Cardiac fibroblast (primary cell): Measurements from ENCODE around the gene ZCWPW1.

ENCODE experiments used
- DNase-seq, 2 donors: peaks; one replicate each; pipeline versions ENCODE4 v3.0.0 to v3.0.0-alpha.2; 2010; ENCODE audit warnings: low read depth in 2 of 2
- H3K4me3 ChIP-seq, 2 donors: replicated peaks in 1 of 2; 1 replicate in 1 of 2; 2 replicates in 1 of 2; pipeline ENCODE4 v1.5.1; 2011; ENCODE audit warnings: low read depth in 2 of 2, low read length in 2 of 2, mild to moderate bottlenecking in 2 of 2, moderate library complexity in 1 of 2
- TF ChIP-seq, protein P1 (sequence below): IDR thresholded peaks from one replicate; pipeline ENCODE4 v1.5.1; 2011; ENCODE audit warnings: low read depth, mild to moderate bottlenecking, low read length, inconsistent platforms

ZCWPW1 gene

DNA sequence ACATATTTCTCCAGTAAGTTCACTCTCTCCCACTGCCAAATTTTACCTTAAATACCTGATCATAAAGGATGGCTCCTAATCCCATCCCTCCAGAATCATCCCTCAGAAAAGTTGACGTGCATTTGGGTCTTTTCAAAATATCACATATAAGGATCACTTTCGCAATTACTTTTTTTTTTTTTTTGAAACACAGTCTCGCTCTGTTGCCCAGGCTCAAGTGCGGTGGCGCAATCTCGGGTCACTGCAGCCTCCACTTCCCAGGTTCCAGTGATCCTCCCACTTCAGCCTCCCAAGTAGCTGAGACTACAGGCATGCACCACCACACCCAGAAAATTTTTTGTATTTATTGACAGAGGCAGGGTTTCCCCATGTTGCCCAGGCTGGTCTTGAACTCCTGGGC, 17.4 kb downstream of the ZCWPW1 start:
- DNase-seq: no peak
- H3K4me3 ChIP-seq: no peak overlapping the region
- TF ChIP-seq, protein P1, sequence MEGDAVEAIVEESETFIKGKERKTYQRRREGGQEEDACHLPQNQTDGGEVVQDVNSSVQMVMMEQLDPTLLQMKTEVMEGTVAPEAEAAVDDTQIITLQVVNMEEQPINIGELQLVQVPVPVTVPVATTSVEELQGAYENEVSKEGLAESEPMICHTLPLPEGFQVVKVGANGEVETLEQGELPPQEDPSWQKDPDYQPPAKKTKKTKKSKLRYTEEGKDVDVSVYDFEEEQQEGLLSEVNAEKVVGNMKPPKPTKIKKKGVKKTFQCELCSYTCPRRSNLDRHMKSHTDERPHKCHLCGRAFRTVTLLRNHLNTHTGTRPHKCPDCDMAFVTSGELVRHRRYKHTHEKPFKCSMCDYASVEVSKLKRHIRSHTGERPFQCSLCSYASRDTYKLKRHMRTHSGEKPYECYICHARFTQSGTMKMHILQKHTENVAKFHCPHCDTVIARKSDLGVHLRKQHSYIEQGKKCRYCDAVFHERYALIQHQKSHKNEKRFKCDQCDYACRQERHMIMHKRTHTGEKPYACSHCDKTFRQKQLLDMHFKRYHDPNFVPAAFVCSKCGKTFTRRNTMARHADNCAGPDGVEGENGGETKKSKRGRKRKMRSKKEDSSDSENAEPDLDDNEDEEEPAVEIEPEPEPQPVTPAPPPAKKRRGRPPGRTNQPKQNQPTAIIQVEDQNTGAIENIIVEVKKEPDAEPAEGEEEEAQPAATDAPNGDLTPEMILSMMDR: no peak

DNA sequence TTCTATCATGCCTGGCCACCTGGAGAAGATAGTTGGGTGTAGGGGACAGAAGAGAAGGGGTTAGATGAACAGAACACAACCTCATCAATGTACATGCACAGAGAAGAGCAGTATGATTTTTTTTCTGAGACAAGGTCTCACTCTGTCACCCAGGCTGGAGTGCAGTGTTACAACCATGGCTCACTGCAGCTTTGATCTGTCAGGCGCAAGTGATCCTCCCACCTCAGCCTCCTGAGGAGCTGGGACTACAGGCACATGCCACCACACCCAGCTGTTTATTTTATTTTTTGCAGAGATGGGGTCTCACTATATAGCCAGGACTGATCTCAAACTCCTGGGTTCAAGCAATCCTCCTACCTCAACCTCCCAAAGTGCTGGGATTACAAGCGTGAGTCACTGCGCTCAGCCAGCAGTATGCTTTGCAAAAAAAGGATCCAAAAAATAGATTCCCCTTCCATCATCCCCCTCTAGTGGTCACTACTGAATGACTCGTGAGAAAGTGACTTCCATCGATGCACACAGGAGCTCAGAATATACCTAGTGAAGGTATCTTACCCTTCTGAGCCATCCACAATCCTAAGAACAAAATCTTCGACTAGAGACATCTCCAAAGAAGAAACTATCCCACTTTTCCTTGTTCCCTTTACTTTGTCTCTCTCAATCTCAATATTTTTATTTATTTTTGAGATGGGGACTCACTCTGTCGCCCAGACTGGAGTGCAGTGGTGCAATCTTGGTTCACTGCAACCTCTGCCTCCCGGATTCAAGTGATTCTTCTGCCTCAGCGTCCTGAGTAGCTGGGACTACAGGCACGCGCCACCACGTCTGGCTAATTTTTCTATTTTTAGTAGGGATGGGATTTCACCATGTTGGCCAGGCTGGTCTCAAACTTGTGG, 21.0 kb downstream of the ZCWPW1 start:
- TF ChIP-seq, protein P1: peak; percentile 67
- peak; percentile 86 to 89 for DNase-seq
- no peak overlapping the region for H3K4me3 ChIP-seq

DNA sequence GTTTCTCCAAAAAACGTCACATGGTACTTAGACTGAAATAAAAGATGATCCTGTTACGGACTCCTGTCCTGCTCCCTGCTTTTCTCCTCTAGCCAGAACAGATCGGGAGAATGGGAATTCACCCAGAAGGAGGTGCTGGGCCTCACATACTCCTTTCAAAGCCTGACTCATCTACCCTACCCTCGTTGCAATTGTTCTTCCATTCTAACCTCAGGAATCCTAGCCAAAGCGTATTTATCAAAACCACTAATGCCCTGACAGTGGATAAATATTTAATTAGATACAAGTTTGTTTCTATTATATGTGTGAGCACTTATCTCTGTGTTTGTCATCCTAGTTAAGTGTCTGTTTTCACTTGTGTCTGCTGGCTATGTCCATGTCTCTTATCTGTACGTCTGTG, 21.7 kb downstream of the ZCWPW1 start:
- peak; percentile 54 to 71 for DNase-seq
- no peak overlapping the region for H3K4me3 ChIP-seq
- TF ChIP-seq, protein P1: no peak

DNA sequence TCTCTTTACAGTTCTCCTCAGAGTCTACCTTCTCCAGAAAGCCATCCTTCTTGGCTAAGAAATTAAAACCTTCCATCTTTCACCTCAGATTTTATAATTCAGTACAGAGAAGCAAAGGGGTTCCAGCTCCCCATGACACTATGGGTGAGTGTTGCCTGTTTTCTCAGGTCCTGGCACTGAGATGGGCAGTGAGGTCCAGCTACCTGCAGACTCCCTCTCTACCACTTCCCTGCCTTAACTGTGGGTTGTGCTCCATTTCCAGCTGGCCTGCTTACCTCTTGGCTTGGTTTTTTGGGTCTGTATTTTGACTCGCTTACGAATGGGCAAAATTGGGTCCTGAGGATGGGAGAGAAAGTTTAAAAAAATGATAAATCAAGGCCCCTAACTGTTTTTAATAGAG, 26.3 kb downstream of the ZCWPW1 start:
- TF ChIP-seq, protein P1: no peak
- no peak overlapping the region for H3K4me3 ChIP-seq
- DNase-seq: no peak

GRCh38 chr7:100401811-100402210, 26.7 kb downstream of the ZCWPW1 start:
- TF ChIP-seq, protein P1: no peak
- no peak overlapping the region for H3K4me3 ChIP-seq
- no peak for DNase-seq

DNA sequence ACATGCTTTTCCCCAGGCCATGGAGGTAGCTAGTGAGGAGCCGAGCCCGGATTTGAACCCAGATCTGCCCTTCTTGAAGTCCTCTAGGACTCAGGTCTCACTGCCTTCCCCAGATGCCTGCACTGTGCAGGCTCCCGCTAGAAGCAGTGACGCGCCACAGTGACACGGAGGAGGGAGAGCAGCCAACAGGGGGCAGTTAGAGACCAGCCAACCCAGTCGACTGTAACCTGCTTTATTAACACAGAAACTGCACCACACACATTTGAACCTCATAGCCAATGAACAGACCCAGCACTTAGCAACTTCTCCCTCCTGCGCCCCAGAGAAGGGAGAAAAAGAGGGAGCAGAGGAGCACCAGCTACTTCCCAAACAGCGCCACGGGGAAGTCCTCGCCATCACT, 27.8 kb downstream of the ZCWPW1 start:
- TF ChIP-seq, protein P1: no peak
- DNase-seq: peak in 1 of 2 donors; percentile 14
- H3K4me3 ChIP-seq: no peak overlapping the region
